Mesenchymal stem cell (in vitro differentiated cells and primary cell): ENCODE data around the gene ZNF239.

Experiments
- DNase-seq: peaks from one replicate; pipeline ENCODE4 v3.0.0-alpha.2; 2013
- H2AFZ ChIP-seq: one replicate; pipeline ENCODE4 v1.6.1; 2013; ENCODE audit warnings: low read depth, mild to moderate bottlenecking, control low read depth, inconsistent platforms, low read length, moderate library complexity
- H2AK5ac ChIP-seq: 2 replicates; pipeline ENCODE4 v1.6.1; 2013; ENCODE audit warnings: low read length, moderate library complexity, mild to moderate bottlenecking, inconsistent platforms; ENCODE audit not compliant: severe bottlenecking
- H2BK120ac ChIP-seq: one replicate; pipeline ENCODE4 v1.6.1; 2013; ENCODE audit warnings: low read depth, mild to moderate bottlenecking, inconsistent platforms, low read length, moderate library complexity
- H2BK12ac ChIP-seq, 2 experiments: one replicate each; pipeline ENCODE4 v1.6.1; 2013; ENCODE audit warnings: inconsistent platforms in 2 of 2, low read length in 2 of 2, mild to moderate bottlenecking in 2 of 2, moderate library complexity in 2 of 2, control low read depth in 1 of 2
- H2BK15ac ChIP-seq: one replicate; pipeline ENCODE4 v1.6.1; 2013; ENCODE audit warnings: mild to moderate bottlenecking, low read depth, inconsistent platforms; ENCODE audit not compliant: poor library complexity, severe bottlenecking
- H2BK5ac ChIP-seq: 2 replicates; pipeline ENCODE4 v1.6.1; 2013; ENCODE audit warnings: low read depth, mild to moderate bottlenecking, low read length, control low read depth, inconsistent platforms; ENCODE audit not compliant: poor library complexity, severe bottlenecking
- H3K14ac ChIP-seq, 2 experiments: one replicate each; pipeline ENCODE4 v1.6.1; 2013; ENCODE audit warnings: inconsistent platforms in 2 of 2, low read length in 2 of 2, control low read depth in 1 of 2, mild to moderate bottlenecking in 1 of 2, moderate library complexity in 1 of 2
- H3K18ac ChIP-seq, 2 experiments: one replicate each; pipeline ENCODE4 v1.6.1; 2013; ENCODE audit warnings: inconsistent platforms in 2 of 2, low read length in 2 of 2, control low read depth in 1 of 2, low read depth in 1 of 2, mild to moderate bottlenecking in 1 of 2
- H3K23ac ChIP-seq, 2 experiments: one replicate each; pipeline ENCODE4 v1.6.1; 2013; ENCODE audit warnings: inconsistent platforms in 2 of 2, low read length in 2 of 2, mild to moderate bottlenecking in 2 of 2, moderate library complexity in 2 of 2, control low read depth in 1 of 2
- H3K27ac ChIP-seq: 2 replicates; pipeline ENCODE4 v1.5.1; 2013; ENCODE audit warnings: mild to moderate bottlenecking, moderate library complexity, low read length, control low read depth, inconsistent platforms; ENCODE audit not compliant: poor library complexity, severe bottlenecking
- H3K27me3 ChIP-seq, 2 experiments: 2 replicates each; pipeline versions ENCODE4 v1.6.1 to v1.7.0; 2013; ENCODE audit warnings: low read length in 2 of 2, mild to moderate bottlenecking in 2 of 2, moderate library complexity in 2 of 2, control low read depth in 1 of 2, inconsistent platforms in 1 of 2; ENCODE audit not compliant: control insufficient read depth in 1 of 2, insufficient read depth in 1 of 2
- H3K36me3 ChIP-seq, 2 experiments: 2 replicates each; pipeline versions ENCODE4 v1.6.1 to v1.7.0; 2013; ENCODE audit warnings: low read length in 2 of 2, control low read depth in 1 of 2, inconsistent platforms in 1 of 2, low read depth in 1 of 2, mild to moderate bottlenecking in 1 of 2; ENCODE audit not compliant: insufficient read depth in 2 of 2, control insufficient read depth in 1 of 2
- H3K4ac ChIP-seq, 2 experiments: one replicate each; pipeline ENCODE4 v1.6.1; 2013; ENCODE audit warnings: inconsistent platforms in 2 of 2, low read length in 2 of 2, mild to moderate bottlenecking in 2 of 2, moderate library complexity in 2 of 2, control low read depth in 1 of 2, low read depth in 1 of 2
- H3K4me1 ChIP-seq: 2 replicates; pipeline ENCODE4 v1.6.1; 2013; ENCODE audit warnings: low read depth, low read length, control low read depth; ENCODE audit not compliant: control insufficient read depth, insufficient read depth
- H3K4me2 ChIP-seq: 2 replicates; pipeline ENCODE4 v1.6.1; 2013; ENCODE audit warnings: low read length, mild to moderate bottlenecking, inconsistent platforms; ENCODE audit not compliant: poor library complexity, severe bottlenecking
- H3K4me3 ChIP-seq, 2 experiments: 2 replicates each; pipeline versions ENCODE4 v1.5.1 to v1.7.0; 2013; ENCODE audit warnings: low read length in 2 of 2, mild to moderate bottlenecking in 2 of 2, control low read depth in 1 of 2, low read depth in 1 of 2; ENCODE audit not compliant: insufficient read depth in 1 of 2
- H3K79me1 ChIP-seq: replicated peaks from 2 replicates; pipeline ENCODE4 v1.6.1; 2013; ENCODE audit warnings: mild to moderate bottlenecking, control low read depth, low read length, inconsistent platforms; ENCODE audit not compliant: poor library complexity, severe bottlenecking
- H3K9ac ChIP-seq: 2 replicates; pipeline ENCODE4 v1.7.0; 2013; ENCODE audit warnings: mild to moderate bottlenecking, low read length, moderate library complexity
- H3K9me3 ChIP-seq: 2 replicates; pipeline ENCODE4 v1.7.0; 2013; ENCODE audit warnings: mild to moderate bottlenecking, low read length; ENCODE audit not compliant: control insufficient read depth
- H4K8ac ChIP-seq: one replicate; pipeline ENCODE4 v1.6.1; 2013; ENCODE audit warnings: inconsistent platforms, mild to moderate bottlenecking, low read length, moderate library complexity
- H4K91ac ChIP-seq: one replicate; pipeline ENCODE4 v1.6.1; 2013; ENCODE audit warnings: mild to moderate bottlenecking, low read length, inconsistent platforms
- WGBS: methylation state at CpG from one replicate; pipeline ENCODE4 v1.1.7; 2013; ENCODE audit warnings: mixed read lengths; 5-methylcytosine and 5-hydroxymethylcytosine counted together

Gene ZNF239

DNA sequence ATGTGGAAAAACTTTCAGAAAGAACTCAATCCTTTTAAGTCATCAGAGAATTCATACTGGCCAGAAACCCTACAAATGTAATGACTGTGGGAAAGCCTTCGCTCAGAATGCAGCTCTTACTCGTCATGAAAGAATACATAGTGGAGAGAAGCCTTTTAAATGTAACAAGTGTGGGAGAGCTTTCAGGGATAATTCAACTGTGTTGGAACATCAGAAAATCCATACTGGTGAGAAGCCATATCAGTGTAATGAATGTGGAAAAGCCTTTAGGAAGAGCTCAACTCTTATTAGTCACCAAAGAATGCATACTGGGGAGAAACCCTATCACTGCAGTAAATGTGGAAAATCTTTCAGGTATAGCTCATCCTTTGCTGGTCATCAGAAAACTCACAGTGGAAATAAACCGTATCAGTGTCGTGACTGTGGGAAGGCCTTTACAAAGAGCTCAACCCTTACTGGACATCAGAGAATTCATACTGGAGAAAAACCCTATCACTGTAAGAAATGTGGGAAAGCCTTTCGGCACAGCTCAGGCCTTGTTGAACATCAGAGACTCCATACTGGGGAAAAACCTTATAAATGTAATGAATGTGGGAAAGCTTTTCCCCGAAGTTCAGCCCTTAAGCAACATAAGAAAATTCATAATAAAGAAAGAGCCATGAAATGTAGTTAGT lies 42.4 kb upstream of the ZNF239 start:
- H3K14ac ChIP-seq = no peak overlapping the region
- 93% methylated on average over 5 of the region's 6 CpGs for WGBS

DNA sequence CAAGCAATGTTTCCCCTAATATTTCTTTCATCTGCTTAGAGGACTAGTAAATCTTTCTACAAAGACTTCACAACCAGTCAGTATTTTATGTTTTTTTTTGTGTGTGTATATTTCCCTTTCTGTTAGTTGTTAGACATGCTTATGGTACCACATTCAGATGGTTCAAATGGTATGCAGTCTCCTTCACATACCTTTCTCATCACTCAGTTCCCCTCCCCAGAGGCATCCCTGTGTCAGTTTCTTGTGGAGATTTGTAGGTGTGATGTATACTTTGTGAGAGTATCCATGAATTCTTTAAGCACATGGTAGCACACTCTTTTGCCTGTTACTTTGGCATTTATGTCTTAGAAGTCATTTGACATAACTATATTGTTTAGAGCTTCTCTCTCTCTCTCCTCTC lies 36.2 kb upstream of the ZNF239 start:
- no peak for DNase-seq
- Histone ChIP-seq H3K79me1 (peaks cover 13% of the 10 kb centered on the region), H2BK12ac (no peak overlapping the region), H3K23ac (no peak overlapping the region), H3K4me1 (peaks cover 5% of the 10 kb centered on the region), H2AFZ (no peak overlapping the region), H3K36me3 (peaks cover 10 to 62% of the 10 kb centered on the region in 2 experiments), H3K14ac (no peak overlapping the region), H3K9me3 (peaks cover 43% of the 10 kb centered on the region), H3K4ac (no peak overlapping the region), H4K91ac (no peak overlapping the region), H3K18ac (no peak overlapping the region), H2BK15ac (no peak overlapping the region), H3K9ac (no peak overlapping the region), H2BK5ac (no peak overlapping the region), H3K27ac (no peak overlapping the region), H3K27me3 (no peaks in the 10 kb centered on the region), H4K8ac (no peak overlapping the region), H3K4me2 (no peak overlapping the region), H2AK5ac (no peak overlapping the region), H2BK120ac (no peak overlapping the region), H3K4me3 (no peak overlapping the region)

More for the DNA sequence above, 42.4 kb upstream of the ZNF239 start:
- no peak overlapping the region for H4K91ac ChIP-seq
- no peak overlapping the region for H2BK15ac ChIP-seq
- H3K18ac ChIP-seq = no peak overlapping the region
- no peaks in the 10 kb centered on the region for H3K79me1 ChIP-seq
- no peak overlapping the region for H3K9ac ChIP-seq
- H3K4me3 ChIP-seq = peak overlapping the region in 1 of 2 experiments; percentile 40
- no peak overlapping the region for H3K4me2 ChIP-seq
- H2BK12ac ChIP-seq = no peak overlapping the region
- no peak overlapping the region for H2AFZ ChIP-seq
- no peaks in the 10 kb centered on the region for H3K27me3 ChIP-seq
- peaks cover 7 to 44% of the 10 kb centered on the region in 2 experiments for H3K36me3 ChIP-seq
- peaks cover 77% of the 10 kb centered on the region for H3K9me3 ChIP-seq
- H3K23ac ChIP-seq = no peak overlapping the region
- H2BK5ac ChIP-seq = no peak overlapping the region
- no peaks in the 10 kb centered on the region for H3K4me1 ChIP-seq
- no peak overlapping the region for H2AK5ac ChIP-seq
- no peak overlapping the region for H2BK120ac ChIP-seq
- no peak overlapping the region for H3K27ac ChIP-seq
- no peak overlapping the region for H4K8ac ChIP-seq
- DNase-seq = no peak
- no peak overlapping the region for H3K4ac ChIP-seq

GRCh38 chr10:43607199-43607573 lies 32.8 kb upstream of the ZNF239 start:
- Histone ChIP-seq H2BK15ac (no peak overlapping the region), H4K8ac (no peak overlapping the region), H3K9ac (peak overlapping the region; percentile 81), H2BK120ac (no peak overlapping the region), H2AK5ac (no peak overlapping the region), H3K4me3 (peak overlapping the region in 1 of 2 experiments; percentile 83), H2BK5ac (no peak overlapping the region), H3K14ac (no peak overlapping the region), H3K27me3 (no peaks in the 10 kb centered on the region), H2BK12ac (no peak overlapping the region), H3K36me3 (peaks cover 10 to 37% of the 10 kb centered on the region in 2 experiments), H3K4ac (no peak overlapping the region), H3K23ac (no peak overlapping the region), H3K9me3 (peaks cover 19% of the 10 kb centered on the region), H4K91ac (no peak overlapping the region), H3K79me1 (peaks cover 13% of the 10 kb centered on the region), H2AFZ (no peak overlapping the region), H3K27ac (no peak overlapping the region), H3K18ac (no peak overlapping the region), H3K4me2 (peak overlapping the region; percentile 81), H3K4me1 (peaks cover 5% of the 10 kb centered on the region)
- no peak for DNase-seq
- 98% methylated on average over 10 of the region's 10 CpGs for WGBS

DNA sequence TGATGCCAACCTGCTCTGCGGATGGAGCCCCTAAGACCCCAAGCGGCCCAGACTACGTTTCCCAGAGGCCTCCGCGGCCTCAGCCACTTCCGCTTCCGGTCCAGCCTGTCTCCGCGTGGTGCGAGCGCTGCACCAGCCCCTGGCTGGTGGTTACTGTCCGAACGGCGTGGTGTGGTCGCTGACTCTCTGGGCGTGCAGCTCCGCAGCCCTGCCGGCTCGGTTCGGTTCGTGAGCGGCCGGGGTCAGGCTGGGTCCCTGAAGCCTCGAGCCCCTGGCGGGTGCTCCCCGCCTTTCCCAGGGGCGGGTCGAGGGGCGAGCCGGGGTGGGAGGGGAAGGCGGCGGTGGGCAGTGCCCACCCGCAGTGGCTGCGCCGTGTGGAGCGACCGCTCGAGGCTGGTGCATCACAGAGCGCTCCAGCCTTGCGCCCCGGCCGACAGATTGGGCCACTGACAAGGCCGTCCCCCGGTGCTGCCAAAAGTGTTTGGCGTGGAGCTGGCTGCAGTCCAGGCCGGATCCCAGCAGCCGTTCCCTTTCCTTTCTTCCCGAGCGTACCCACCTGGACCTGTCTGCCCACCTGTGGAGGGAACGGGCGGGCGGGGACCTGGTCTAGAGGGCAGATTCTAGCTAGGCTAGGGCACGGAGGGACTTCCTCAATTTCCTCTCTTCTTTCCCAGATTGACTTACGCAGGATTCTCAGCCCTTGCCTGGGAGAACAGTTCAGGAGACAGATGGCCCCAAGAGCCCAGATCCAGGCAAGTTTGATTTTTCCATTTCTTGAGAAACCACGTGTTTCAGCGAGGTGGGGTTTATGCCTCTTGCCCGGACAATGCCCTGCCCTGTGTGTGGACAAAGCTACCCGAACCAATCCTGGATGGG lies 32.1 kb upstream of the ZNF239 start, which contains the start of gene ZNF485:
Gene ZNF485 (plus strand): TSS at position 116 of the 876 bp plus-strand sequence. CDS start 613 bp downstream, at position 729.
- Histone ChIP-seq H3K9me3 (peaks cover 13% of the 10 kb centered on the region), H3K14ac (peak within 1 kb of the TSS in 1 of 2 experiments; percentile 84), H3K18ac (peak within 1 kb of the TSS; percentile 9 to 79), H3K9ac (peak within 1 kb of the TSS; percentile 81), H3K4me1 (peaks cover 5% of the 10 kb centered on the region), H3K4me3 (peak within 1 kb of the TSS; percentile 82 to 83), H2BK15ac (no peak within 1 kb of the TSS), H3K4me2 (peak within 1 kb of the TSS; percentile 81), H2AK5ac (no peak within 1 kb of the TSS), H3K4ac (peak within 1 kb of the TSS in 1 of 2 experiments; percentile 3), H3K79me1 (peaks cover 13% of the 10 kb centered on the region), H3K27me3 (no peaks in the 10 kb centered on the region), H2BK5ac (no peak within 1 kb of the TSS), H2BK12ac (no peak within 1 kb of the TSS), H2BK120ac (no peak within 1 kb of the TSS), H3K36me3 (peaks cover 10 to 33% of the 10 kb centered on the region in 2 experiments), H3K23ac (peak within 1 kb of the TSS in 1 of 2 experiments; percentile 71), H3K27ac (no peak within 1 kb of the TSS), H4K8ac (peak within 1 kb of the TSS; percentile 82), H2AFZ (peak within 1 kb of the TSS; percentile 79), H4K91ac (peak within 1 kb of the TSS; percentile 3)
- peak; percentile 61 for DNase-seq
- 11% methylated on average over 40 of the region's 58 CpGs for WGBS
